GM20000 (cell line): ENCODE measurements around the gene CAPN8.

Experiments
- DNase-seq: peaks from one replicate; pipeline ENCODE4 v3.0.0; 2012; ENCODE audit warnings: low spot score
- TF ChIP-seq, protein P1 (sequence below): IDR thresholded peaks from 2 replicates; pipeline ENCODE4 v1.5.1; 2012; ENCODE audit warnings: mild to moderate bottlenecking, control low read depth; ENCODE audit errors: extremely low read depth, missing control alignments

CAPN8 gene

DNA sequence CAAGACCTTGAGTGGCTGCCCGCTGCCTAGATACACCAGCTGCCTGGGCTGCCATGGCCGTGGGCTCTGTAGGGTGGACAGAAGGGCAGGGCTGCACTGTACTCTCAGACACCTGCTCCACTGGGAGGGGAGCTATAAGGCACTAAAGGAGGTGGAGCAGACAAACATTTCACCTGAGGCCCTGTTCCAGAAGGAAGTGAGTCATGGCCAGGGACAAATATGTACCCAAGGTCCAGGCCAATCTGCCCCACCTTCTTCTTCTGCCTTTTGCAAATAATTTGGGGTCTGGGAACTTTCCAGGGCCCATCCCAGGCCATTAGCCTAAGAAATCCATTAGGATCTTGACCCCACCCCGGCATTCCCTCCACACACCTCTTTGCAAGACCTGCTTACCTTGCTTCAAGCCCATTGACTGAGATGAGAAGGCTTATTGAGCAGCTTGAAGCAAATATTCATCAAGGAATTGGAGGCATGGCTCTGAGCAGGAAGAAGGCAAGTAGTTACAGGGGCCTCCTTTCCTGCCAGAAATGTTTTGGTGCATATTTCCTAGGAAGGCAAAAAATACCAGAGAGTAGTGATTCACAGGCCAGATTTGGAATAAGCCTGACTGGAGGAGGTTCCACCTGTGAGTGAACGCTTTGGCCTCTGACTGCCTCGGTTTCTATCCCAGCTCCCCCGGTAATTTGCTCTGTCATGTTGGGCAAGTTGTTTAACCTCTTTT lies at the start of gene CAPN8:
TSS of gene CAPN8 (minus strand) at position 110 of the 721 bp plus-strand sequence. CDS start at position 55, 55 bp downstream.
- DNase-seq = no peak
- TF ChIP-seq, protein P1, sequence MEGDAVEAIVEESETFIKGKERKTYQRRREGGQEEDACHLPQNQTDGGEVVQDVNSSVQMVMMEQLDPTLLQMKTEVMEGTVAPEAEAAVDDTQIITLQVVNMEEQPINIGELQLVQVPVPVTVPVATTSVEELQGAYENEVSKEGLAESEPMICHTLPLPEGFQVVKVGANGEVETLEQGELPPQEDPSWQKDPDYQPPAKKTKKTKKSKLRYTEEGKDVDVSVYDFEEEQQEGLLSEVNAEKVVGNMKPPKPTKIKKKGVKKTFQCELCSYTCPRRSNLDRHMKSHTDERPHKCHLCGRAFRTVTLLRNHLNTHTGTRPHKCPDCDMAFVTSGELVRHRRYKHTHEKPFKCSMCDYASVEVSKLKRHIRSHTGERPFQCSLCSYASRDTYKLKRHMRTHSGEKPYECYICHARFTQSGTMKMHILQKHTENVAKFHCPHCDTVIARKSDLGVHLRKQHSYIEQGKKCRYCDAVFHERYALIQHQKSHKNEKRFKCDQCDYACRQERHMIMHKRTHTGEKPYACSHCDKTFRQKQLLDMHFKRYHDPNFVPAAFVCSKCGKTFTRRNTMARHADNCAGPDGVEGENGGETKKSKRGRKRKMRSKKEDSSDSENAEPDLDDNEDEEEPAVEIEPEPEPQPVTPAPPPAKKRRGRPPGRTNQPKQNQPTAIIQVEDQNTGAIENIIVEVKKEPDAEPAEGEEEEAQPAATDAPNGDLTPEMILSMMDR = no peak

DNA sequence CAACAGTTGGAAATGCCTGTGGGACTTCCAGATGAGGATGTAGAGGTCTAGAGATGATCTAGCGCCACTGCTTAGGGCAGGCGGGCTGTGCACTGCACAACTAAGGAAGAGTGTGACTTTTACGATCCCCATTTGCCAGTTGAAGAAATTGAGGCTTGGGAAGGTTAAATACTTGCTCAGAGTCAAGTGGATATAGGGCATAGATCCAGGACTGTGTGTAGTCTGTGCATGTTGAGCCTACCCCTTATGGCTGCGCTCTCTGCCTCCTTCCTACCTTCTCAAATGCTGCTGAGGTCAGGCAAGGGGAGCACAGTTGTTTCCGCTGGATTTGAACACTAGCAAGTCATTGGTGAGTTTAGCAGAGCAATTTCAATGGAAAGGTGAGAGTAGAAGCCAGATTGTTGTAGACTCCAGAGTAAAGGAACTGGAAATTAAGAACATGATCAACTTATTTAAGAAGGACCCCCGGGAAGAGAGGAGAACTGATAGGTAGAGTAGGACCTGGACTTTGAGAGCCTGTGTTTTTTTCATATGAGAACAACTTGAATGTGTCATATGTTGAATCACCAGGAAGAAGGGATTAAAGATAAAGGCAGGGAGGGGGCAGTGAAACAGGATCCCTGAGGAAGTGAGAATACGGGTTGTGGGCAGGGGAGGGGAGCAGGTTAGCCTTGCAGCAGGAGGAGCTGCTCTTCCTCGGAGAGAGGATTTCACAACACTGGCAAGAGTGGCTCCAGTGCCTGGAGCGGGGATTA lies 49.5 kb upstream of the CAPN8 start:
- TF ChIP-seq, protein P1 = no peak
- DNase-seq = no peak

DNA sequence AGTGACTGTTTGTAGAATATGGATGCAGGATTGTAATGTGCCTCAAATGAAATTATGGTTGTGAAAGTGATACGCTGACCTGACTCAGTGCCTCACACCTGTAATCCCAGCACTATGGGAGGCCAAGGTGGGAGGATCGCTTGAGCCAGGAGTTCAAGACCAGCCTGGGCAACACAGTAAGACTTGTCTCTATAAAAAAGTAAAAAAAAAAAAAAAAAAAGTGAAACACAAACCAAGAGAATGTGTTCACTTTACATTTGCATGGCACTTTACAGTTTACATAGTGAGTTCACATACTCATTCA lies 48.9 kb upstream of the CAPN8 start:
- TF ChIP-seq, protein P1 = no peak
- no peak for DNase-seq

DNA sequence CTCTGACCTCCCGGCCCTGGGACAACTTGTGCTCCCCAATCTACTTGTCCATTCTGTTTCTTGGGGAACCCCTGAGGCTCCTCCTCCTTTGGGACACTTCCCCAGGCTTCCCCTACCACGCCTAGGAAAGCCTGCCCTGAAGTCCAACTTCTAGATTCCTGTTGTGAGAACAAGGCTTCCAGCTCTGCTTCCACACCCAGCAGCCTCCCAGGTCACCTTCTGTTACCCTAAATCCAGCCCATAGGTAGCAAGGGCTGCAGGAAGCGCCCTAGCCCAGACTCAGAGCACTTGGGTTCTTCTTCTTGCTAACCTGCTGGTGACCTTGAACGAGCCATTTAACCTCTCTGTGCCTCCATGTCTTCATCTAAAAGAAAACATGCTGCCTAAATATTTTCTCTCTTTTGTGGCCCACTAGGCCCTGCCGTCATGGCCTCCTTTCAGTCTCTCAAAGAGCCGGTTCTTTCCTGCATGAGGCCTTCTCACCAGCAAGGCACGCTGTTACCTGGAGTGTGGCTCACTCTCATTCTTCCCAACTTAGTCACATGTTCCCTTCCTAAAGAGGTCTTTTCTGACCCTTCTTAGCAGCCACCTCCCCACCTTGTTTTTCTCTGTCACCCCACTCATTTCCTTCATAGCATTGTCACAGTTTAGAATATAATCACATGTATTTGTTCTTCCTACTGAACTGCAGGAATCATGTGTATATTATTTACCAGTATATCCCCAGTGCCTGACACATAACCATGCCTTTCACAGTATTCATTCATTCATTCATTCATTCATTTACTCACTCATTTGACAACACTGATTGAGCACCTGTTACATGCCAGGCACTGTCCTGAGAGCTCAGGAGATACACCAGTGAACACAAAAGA lies 48.3 kb upstream of the CAPN8 start:
- TF ChIP-seq, protein P1 = no peak
- DNase-seq = no peak

DNA sequence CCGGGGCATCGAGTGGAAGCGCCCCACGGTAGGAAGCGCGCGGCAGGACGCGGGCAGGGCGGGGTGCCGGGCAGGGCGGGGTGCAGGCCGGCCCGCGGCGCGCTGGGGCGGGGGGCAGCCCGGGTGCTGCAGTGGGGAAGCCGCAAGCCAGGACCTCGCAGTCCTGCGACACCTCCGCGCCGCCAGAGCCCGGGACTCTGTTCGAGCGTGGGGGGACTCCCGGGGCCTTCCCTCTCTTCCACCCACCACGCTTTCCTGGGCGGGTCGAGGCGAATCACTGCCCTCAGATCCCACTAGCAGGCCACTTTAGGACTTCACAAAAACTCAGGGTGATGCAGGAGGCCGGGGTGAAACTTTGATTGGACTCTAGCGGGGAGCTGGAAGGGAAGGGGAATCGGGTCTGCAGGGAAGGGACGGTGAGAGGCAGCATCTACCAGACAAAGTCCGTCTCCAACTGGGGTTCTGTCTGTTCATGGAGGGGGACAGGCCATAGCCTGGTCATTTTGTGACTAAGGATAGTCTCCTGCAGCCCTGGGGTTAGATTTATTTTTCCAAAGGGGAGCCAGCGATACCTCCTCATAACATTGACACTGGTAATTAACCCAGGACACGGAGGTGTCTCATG lies 47.5 kb upstream of the CAPN8 start:
- DNase-seq = peak; percentile 44
- TF ChIP-seq, protein P1 = no peak

DNA sequence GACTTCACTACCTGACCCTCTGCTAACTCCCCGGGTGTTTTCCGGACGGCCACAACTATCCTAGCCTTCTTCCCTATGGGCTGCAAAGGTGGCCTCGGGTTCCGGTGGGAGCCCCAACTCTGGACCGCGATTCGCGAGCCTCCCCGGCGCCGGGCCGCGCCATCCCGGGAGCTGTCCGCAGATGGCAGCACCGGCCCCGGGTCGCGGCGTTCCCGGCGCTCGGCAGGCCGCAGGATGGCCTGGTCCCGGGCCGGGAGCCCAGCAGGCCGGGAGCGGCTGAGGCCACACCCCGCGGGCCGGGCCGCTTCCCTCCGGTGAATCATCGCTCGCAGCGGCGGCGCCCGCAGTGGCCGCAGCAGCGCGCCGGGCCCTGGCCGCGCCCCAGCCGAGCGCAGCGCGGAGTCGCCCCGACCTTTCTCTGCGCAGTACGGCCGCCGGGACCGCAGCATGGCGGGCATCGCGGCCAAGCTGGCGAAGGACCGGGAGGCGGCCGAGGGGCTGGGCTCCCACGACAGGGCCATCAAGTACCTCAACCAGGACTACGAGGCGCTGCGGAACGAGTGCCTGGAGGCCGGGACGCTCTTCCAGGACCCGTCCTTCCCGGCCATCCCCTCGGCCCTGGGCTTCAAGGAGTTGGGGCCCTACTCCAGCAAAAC lies 46.8 kb upstream of the CAPN8 start, which contains the start of gene CAPN2:
TSS of gene CAPN2 (plus strand) at position 346 of the 656 bp plus-strand sequence. CDS start at position 448, 102 bp downstream.
- TF ChIP-seq, protein P1 = peak; percentile 58
- DNase-seq = peak; percentile 84
